Spleen (tissue), 11 donors: ENCODE measurements around the gene SLC7A6. TPM values are rescaled to one million over a fixed set of nuclear protein-coding genes. Genes with fewer than 3 reads are reported as not detected.

ENCODE experiments used
- DNase-seq: peaks from one replicate; pipeline ENCODE4 v3.0.0-alpha.2; 2020
- H3K27ac ChIP-seq, 8 donors: fragments of 200-600 bp; sonication (generic) in 7 of 8; 1 replicate in 4 of 8; 2 replicates in 4 of 8; pipeline versions ENCODE4 v1.5.0 to v1.8.0; 2016 to 2021; ENCODE audit warnings: inconsistent platforms in 4 of 8, mild to moderate bottlenecking in 4 of 8, moderate library complexity in 1 of 8
- H3K27me3 ChIP-seq, 7 donors: fragments of 200-600 bp; sonication (generic) in 6 of 7; replicated peaks in 1 of 7; 1 replicate in 4 of 7; 2 replicates in 3 of 7; pipeline versions ENCODE4 v1.5.0 to v1.8.0; 2016 to 2021; ENCODE audit warnings: inconsistent platforms in 3 of 7, mild to moderate bottlenecking in 1 of 7
- H3K36me3 ChIP-seq, 6 donors: fragments of 200-600 bp; sonication (generic) in 5 of 6; 1 replicate in 4 of 6; 2 replicates in 2 of 6; pipeline versions ENCODE4 v1.5.0 to v1.8.0; 2016 to 2021; ENCODE audit warnings: inconsistent platforms in 2 of 6
- H3K4me1 ChIP-seq, 6 donors: fragments of 200-600 bp; sonication (generic) in 5 of 6; 1 replicate in 3 of 6; 2 replicates in 3 of 6; pipeline versions ENCODE4 v1.5.0 to v1.8.0; 2016 to 2021; ENCODE audit warnings: inconsistent platforms in 3 of 6
- H3K4me3 ChIP-seq, 8 donors: fragments of 200-600 bp; sonication (generic) in 7 of 8; 1 replicate in 4 of 8; 2 replicates in 4 of 8; pipeline versions ENCODE4 v1.5.0 to v1.8.0; 2016 to 2021; ENCODE audit warnings: inconsistent platforms in 4 of 8, mild to moderate bottlenecking in 4 of 8, moderate library complexity in 2 of 8
- H3K9me3 ChIP-seq, 8 donors: fragments of 200-600 bp; sonication (generic) in 7 of 8; 1 replicate in 4 of 8; 2 replicates in 4 of 8; pipeline versions ENCODE4 v1.5.0 to v1.8.0; 2016 to 2021; ENCODE audit warnings: inconsistent platforms in 4 of 8
- CTCF ChIP-seq, 11 experiments: fragments of 200-600 bp in 7 of 11; fragments of 450-650 bp in 4 of 11; sonication (generic) in 4 of 11; IDR thresholded peaks in 8 of 11; conservative IDR thresholded peaks in 3 of 11; 1 replicate in 7 of 11; 2 replicates in 4 of 11; pipeline versions ENCODE4 v1.4.0 to v1.8.0; 2016 to 2021; ENCODE audit warnings: antibody characterized with exemption in 11 of 11, inconsistent platforms in 4 of 11, mild to moderate bottlenecking in 1 of 11
- POLR2A ChIP-seq, 3 donors: fragments of 450-650 bp; IDR thresholded peaks; one replicate each; pipeline ENCODE4 v1.5.1; 2017; ENCODE audit warnings: antibody characterized with exemption in 3 of 3, mild to moderate bottlenecking in 1 of 3
- POLR2AphosphoS5 ChIP-seq, 3 donors: sonication (generic); formaldehyde crosslinking; IDR thresholded peaks; one replicate each; pipeline ENCODE4 v1.5.1; 2017; ENCODE audit warnings: antibody characterized with exemption in 3 of 3
- WGBS, 5 donors: extraction: QIAGEN DNeasy Blood & Tissue Kit in 3 of 5; methylation state at CpG; one replicate each; pipeline versions ENCODE4 v1.1.5 to v1.1.7; 2013 to 2018; 5-methylcytosine and 5-hydroxymethylcytosine counted together
- intact Hi-C: fragments of 100-400 bp; cut with DNase I; formaldehyde crosslinking; loops from one replicate; pipeline ENCODE4 v1.15.0; 2023; ENCODE audit warnings: low total_unique reads
- polyA plus RNA-seq, 3 donors: library from polyadenylated mRNA; stranded (reverse); fragments of 200-250 nt; gene quantifications; one replicate each; pipeline ENCODE4 v1.2.1, GENCODE V29; 2013
- total RNA-seq, 7 donors: library from RNA; depleted of rRNA in 3 of 7; stranded (reverse); fragments of >200 nt in 3 of 7; fragmentation: NEBNext Ultra II Directional in 4 of 7; extraction: Animal tissue kit (Norgen Biotek cat#: 25700) in 4 of 7; gene quantifications; one replicate each; pipeline versions ENCODE4 v1.1.0 to v1.2.1, GENCODE V29; 2016 to 2021
- donor health status: healthy with polysubstance abuse.
- donor health status: DM: no; HTN: no; CAD: no; lungs with moderate emphysema.
- donor health status: DM: no; HTN: no; CAD: no.
- donor health status: Bipolar disorder and iron deficiency.
- donor health status: healthy.
- donor health status: DM: no; HTN: no; CAD: no.
- donor health status: DM: yes; HTN: yes; CAD: no.

Gene SLC7A6
- total and polyA plus RNA-seq, 10 donors, result 9.8 to 62.8 (median 46.1) TPM

GRCh38 chr16:68244903-68245853 lies 19.1 kb upstream of the SLC7A6 start, which contains the start of gene PLA2G15:
PLA2G15 (plus strand) TSS chr16:68245373; CDS start chr16:68245427, 54 bp downstream.
- 1 to 4% (median 2%) methylated on average over 25 to 75 of the region's 75 CpGs for WGBS, 5 donors
- intact Hi-C loops, result no loop called here
- peaks cover 0 to 18% (median under 1%) of the 10 kb centered on the region in 6 donors for H3K36me3 ChIP-seq
- no peaks in the 10 kb centered on the region for H3K9me3 ChIP-seq
- H3K4me3 ChIP-seq, result peak within 1 kb of the TSS; percentile 81 to 99 (median 93)
- TF ChIP-seq CTCF (IDR thresholded peaks at IDR 0.05 in 8 of 11, conservative IDR thresholded peaks at IDR 0.05 in 3 of 11), result peak in 1 of 11 experiments; percentile 8
- TF ChIP-seq POLR2A (IDR thresholded peaks at IDR 0.05), result no peak
- TF ChIP-seq POLR2AphosphoS5 (IDR thresholded peaks at IDR 0.05), result peak; percentile 87 to 90 (median 90)
- H3K27me3 ChIP-seq, result no peaks in the 10 kb centered on the region
- H3K4me1 ChIP-seq, result peaks cover 15 to 57% (median 37%) of the 10 kb centered on the region in 6 donors
- peak; percentile 98 for DNase-seq
- peak within 1 kb of the TSS; percentile 48 to 87 (median 71) for H3K27ac ChIP-seq

DNA sequence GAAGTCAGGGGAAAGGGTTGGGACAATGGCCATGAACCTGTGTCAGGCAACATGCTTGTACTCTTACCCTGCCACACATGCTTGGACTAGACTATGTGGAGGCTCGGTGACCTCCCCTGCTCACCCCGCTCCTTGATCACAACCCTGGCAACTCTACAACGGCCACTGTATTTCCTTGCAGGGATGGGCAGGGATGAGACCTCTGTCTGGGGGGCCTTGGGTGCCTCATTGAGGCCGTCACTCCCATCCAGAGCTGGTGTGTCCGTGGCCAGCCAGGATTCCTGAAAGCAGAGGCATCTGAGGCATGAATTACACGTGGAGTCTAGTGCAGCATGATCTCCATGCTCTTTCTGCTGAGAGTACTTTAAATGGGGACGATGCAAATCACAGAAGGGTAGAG lies 18.2 kb upstream of the SLC7A6 start:
- H3K36me3 ChIP-seq, result peaks cover 0 to 28% (median 8%) of the 10 kb centered on the region in 6 donors
- H3K27ac ChIP-seq, result peak overlapping the region in 4 of 8 donors; percentile 68 to 87 (median 81)
- intact Hi-C loops, result no loop called here
- peak overlapping the region; percentile 81 to 99 (median 93) for H3K4me3 ChIP-seq
- H3K4me1 ChIP-seq, result peaks cover 13 to 60% (median 33%) of the 10 kb centered on the region in 6 donors
- peak; percentile 73 for DNase-seq
- H3K27me3 ChIP-seq, result no peaks in the 10 kb centered on the region
- 85 to 89% (median 86%) methylated on average over 7 of the region's 7 CpGs for WGBS, 5 donors
- no peaks in the 10 kb centered on the region for H3K9me3 ChIP-seq
- TF ChIP-seq POLR2A (IDR thresholded peaks at IDR 0.05), result no peak
- TF ChIP-seq POLR2AphosphoS5 (IDR thresholded peaks at IDR 0.05), result no peak
- TF ChIP-seq CTCF (IDR thresholded peaks at IDR 0.05 in 8 of 11, conservative IDR thresholded peaks at IDR 0.05 in 3 of 11), result no peak

GRCh38 chr16:68246666-68247065 lies 17.7 kb upstream of the SLC7A6 start:
- Histone ChIP-seq H3K27ac (peak overlapping the region in 4 of 8 donors; percentile 11 to 87 (median 81)), H3K36me3 (peaks cover 0 to 33% (median 8%) of the 10 kb centered on the region in 6 donors), H3K4me3 (peak overlapping the region in 5 of 8 donors; percentile 81 to 97 (median 89)), H3K27me3 (no peaks in the 10 kb centered on the region), H3K4me1 (peaks cover 13 to 65% (median 33%) of the 10 kb centered on the region in 6 donors), H3K9me3 (no peaks in the 10 kb centered on the region)
- intact Hi-C loops, result no loop called here
- 81 to 98% (median 89%) methylated on average over 5 of the region's 5 CpGs for WGBS, 5 donors
- TF ChIP-seq CTCF (IDR thresholded peaks at IDR 0.05 in 8 of 11, conservative IDR thresholded peaks at IDR 0.05 in 3 of 11) (no peak), POLR2A (IDR thresholded peaks at IDR 0.05) (no peak), POLR2AphosphoS5 (IDR thresholded peaks at IDR 0.05) (no peak)
- no peak for DNase-seq

GRCh38 chr16:68247400-68247799 lies 16.9 kb upstream of the SLC7A6 start:
- Histone ChIP-seq H3K27me3 (no peaks in the 10 kb centered on the region), H3K4me3 (peak overlapping the region in 4 of 8 donors; percentile 3 to 97 (median 85)), H3K4me1 (peaks cover 13 to 73% (median 33%) of the 10 kb centered on the region in 6 donors), H3K27ac (peak overlapping the region in 5 of 8 donors; percentile 8 to 87 (median 39)), H3K36me3 (peaks cover 0 to 40% (median 14%) of the 10 kb centered on the region in 6 donors), H3K9me3 (no peaks in the 10 kb centered on the region)
- intact Hi-C loops, result no loop called here
- 64 to 80% (median 76%) methylated on average over 4 of the region's 4 CpGs for WGBS, 5 donors
- peak; percentile 20 to 43 (median 27) for TF ChIP-seq POLR2AphosphoS5 (IDR thresholded peaks at IDR 0.05)
- TF ChIP-seq POLR2A (IDR thresholded peaks at IDR 0.05), result no peak
- TF ChIP-seq CTCF (IDR thresholded peaks at IDR 0.05 in 8 of 11, conservative IDR thresholded peaks at IDR 0.05 in 3 of 11), result no peak
- no peak for DNase-seq
